ENCODE results near the gene ACADL.

Gene ACADL

DNA sequence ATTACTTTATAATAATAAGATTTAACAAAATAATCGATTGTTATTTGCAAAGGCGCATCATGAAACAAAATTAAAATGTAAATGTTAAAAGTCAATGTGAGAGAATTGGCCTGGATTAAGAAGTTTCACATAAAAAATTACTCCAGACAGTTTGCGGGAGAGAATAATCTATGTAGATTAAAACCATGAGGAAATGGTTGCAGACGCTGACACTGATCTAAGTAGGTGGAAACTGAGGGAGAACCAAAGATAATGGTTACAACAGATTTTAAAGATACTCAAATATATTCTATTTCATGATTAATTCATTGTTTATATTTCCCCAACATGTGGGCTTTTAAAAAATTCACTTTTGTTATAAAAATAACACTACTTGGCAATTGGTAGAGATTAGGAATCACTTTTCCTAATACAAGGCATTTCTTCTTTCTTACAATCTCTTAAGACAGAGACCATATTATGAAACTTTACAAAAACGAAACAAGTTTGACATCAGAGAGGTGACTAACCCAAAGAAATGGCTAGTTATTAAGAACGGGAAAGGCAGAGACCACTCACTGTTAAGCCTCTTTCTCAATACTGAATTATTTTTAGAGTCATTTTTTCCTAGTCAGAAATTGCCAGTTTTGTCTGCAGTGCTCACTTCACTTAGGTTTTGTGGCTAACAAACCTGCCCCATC, 55.6 kb downstream of the ACADL start:
- DNase-seq (ENCODE audit: low read depth): peak; percentile 40

DNA sequence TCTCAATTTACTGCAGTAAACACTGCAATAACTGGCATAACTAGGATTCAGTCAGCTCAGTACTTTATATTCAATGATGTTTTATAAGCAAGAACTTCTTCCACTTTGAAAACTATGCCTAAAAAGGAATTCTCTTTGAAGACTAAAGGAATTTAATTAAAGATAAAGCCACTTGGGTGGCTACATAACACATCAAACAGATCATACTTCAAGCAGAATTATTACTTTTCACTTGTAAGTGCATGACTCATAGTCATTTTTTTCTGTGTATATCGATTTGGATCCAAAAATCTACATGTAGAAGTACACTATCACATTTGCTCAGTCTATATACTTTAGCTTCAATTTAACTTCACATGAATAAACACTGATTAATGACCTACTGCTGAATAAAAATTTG, 58.0 kb downstream of the ACADL start:
- DNase-seq (ENCODE audit: low read depth): no peak

DNA sequence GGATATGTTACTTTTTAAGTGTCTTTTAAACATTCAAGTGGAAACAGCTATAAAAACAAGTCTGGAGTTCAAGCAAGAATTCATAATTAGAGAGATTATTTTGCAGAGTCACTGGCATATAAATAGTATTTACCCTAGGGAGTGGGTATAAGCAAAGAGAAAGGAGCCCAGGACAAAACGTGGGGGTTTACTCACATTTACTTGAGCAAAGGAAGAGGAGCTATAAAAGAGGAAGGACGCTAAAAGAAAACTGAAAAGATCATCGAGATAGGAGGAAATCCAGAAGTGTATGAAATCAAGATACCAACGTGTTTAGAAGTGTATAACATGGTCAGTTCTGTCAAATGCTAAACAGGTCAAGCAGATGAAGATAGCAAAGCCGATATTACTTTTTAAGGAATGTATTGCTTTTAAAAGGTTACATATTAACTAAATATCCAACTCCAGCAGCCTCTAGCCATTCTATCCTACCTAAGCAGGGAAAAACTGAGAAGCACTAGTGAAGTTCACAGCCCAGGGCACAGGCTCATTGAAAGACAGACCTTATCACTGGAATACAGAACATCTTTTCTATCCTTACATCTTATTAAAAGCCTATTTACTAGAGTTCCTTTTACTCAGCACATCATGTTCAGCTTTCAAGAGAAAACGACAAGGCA, 62.7 kb downstream of the ACADL start:
- no peak for DNase-seq (ENCODE audit: low read depth)

DNA sequence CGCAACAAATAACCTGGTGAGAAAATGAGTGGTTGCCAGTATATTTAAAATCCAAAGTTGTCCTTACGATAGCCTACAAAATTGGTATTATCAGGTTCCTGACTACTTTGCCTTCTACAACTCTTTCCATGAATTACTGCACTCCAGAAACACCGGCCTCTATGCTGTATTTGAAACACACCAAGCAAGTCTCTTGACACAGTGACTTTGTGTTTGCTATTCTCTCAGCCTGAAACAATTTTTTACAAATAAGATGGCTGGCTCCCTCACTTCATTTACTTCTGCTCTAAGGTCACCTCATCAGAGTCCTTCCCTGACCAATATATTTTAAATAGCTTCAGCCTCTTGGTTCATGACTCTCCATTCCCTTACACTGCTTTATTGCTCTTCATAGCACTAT, 66.2 kb downstream of the ACADL start:
- no peak for DNase-seq (ENCODE audit: low read depth)

DNA sequence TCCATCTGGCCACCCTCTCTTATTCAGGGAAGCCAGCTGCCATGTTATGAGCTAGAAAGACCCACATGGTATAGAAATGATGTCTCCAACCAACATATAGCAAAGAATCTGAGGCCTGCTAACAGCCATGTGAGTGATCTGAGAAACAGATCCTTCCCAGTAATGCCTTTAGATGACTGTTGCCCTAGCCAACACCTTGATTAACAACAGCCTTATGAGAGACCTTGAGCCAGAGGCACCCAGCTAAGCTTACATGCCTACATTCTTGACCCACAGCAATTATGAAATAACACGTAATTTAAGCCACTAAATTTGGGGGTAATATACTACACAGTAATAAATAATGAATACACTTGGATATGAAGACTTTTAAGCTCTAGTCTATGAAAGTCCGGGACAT, 67.0 kb downstream of the ACADL start:
- DNase-seq (ENCODE audit: low read depth): no peak

DNA sequence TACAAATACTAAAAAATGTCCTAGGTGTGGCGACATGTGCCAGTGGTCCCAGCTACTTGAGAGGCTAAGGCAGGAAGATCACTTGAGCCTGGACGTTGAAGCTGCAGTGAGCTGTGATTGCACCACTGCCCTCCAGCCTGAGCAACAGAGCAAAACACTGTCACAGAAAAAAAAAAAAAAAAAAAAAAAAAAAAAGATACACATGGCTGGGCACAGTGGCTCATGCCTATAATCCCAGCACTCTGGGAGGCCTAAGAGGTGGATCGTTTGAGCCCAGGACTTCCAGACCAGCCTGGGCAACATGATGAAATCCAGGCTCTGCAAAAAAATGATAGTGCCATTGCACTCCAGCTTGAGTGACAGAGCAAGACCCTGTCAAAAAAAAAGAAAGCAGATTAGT, 67.7 kb downstream of the ACADL start:
- no peak for DNase-seq (ENCODE audit: low read depth)

DNA sequence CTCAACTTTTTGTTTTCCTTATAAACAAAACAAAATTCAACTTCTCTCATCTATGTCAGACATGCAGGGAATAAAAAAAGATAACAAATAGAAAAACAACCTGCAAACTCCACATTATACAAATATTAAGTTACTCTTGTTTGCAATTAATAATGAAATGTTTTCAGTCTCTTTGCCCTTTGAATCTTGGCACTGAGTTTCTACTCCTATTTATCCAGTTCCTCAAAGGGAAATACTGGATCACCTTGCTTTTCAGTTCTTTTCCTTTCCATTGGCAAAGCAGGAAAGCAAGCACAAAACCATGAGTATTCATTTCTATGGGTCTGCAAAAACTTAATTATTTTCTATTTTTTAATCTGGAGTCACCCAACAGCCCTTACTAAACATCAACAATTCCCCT, 77.6 kb downstream of the ACADL start:
- DNase-seq (ENCODE audit: low read depth): no peak

Data from GM04504 (cell line).